Measurements from ENCODE around the gene DENND6A.

- TF ChIP-seq POLR2A (IDR thresholded peaks at IDR 0.05) (no peak), CTCF (IDR thresholded peaks at IDR 0.05) (no peak)
Observed at GRCh38 chr3:57680046-57680445, 12.8 kb downstream of the DENND6A start.

All from heart left ventricle (tissue), 13 donors.